HT-29 (cell line): ENCODE measurements around the gene ALCAM. TPM values are rescaled to one million over a fixed set of nuclear protein-coding genes. Genes with fewer than 3 reads are reported as not detected.

Experiments
- DNase-seq: peaks from one replicate; pipeline ENCODE4 v3.0.0-alpha.2; 2015; ENCODE audit warnings: low spot score
- total RNA-seq: library from RNA; depleted of rRNA; stranded (reverse); fragments of >200 nt; shearing (Covaris generic); gene quantifications from 2 replicates; pipeline ENCODE4 v1.2.3, GENCODE V29; 2014

The ALCAM gene
- total RNA-seq, 1 experiment from 2014 or later: 4.6 TPM

- no peak for DNase-seq
Measured at GRCh38 chr3:105429034-105429762, 62.5 kb downstream of the ALCAM start.

- no peak for DNase-seq
Measured at GRCh38 chr3:105430455-105430854, 63.7 kb downstream of the ALCAM start.

- no peak for DNase-seq
Measured at GRCh38 chr3:105431200-105431599, 64.5 kb downstream of the ALCAM start.

- DNase-seq: no peak
Measured at GRCh38 chr3:105435277-105435676, 68.6 kb downstream of the ALCAM start.

GRCh38 chr3:105436687-105437086, 70.0 kb downstream of the ALCAM start:
- no peak for DNase-seq

GRCh38 chr3:105440113-105440512, 73.4 kb downstream of the ALCAM start:
- no peak for DNase-seq

- no peak for DNase-seq
Measured at GRCh38 chr3:105444725-105445124, 78.0 kb downstream of the ALCAM start.

GRCh38 chr3:105448338-105448982, 81.8 kb downstream of the ALCAM start:
- no peak for DNase-seq

- DNase-seq: no peak
Measured at GRCh38 chr3:105449414-105449813, 82.7 kb downstream of the ALCAM start.

- no peak for DNase-seq
Measured at GRCh38 chr3:105456017-105456416, 89.3 kb downstream of the ALCAM start.

- no peak for DNase-seq
Measured at GRCh38 chr3:105458518-105459215, 92.0 kb downstream of the ALCAM start.

GRCh38 chr3:105459566-105460290, 93.0 kb downstream of the ALCAM start:
- DNase-seq: no peak

GRCh38 chr3:105463620-105464019, 96.9 kb downstream of the ALCAM start:
- DNase-seq: no peak

- DNase-seq: no peak
Measured at GRCh38 chr3:105465251-105465853, 98.6 kb downstream of the ALCAM start.

GRCh38 chr3:105466072-105466471, 99.4 kb downstream of the ALCAM start:
- no peak for DNase-seq

GRCh38 chr3:105466495-105467404, 100.0 kb downstream of the ALCAM start:
- no peak for DNase-seq

- no peak for DNase-seq
Measured at GRCh38 chr3:105470851-105471250, 104.1 kb downstream of the ALCAM start.

GRCh38 chr3:105473521-105474223, 107.0 kb downstream of the ALCAM start:
- DNase-seq: no peak

- no peak for DNase-seq
Measured at GRCh38 chr3:105480768-105481167, 114.1 kb downstream of the ALCAM start.

- DNase-seq: no peak
Measured at GRCh38 chr3:105483476-105483875, 116.8 kb downstream of the ALCAM start.
